NCI-H1417 (cell line): ENCODE results near the gene ALDOB.

Experiments
- DNase-seq, 3 experiments: peaks; one replicate each; lab custom pipeline; 2025; lab: John Stamatoyannopoulos, UW

Gene ALDOB

GRCh38 chr9:101421653-101422065 lies 13.9 kb downstream of the ALDOB start:
- no peak for DNase-seq

GRCh38 chr9:101419863-101420262 lies 15.7 kb downstream of the ALDOB start:
- no peak for DNase-seq

- no peak for DNase-seq
These were observed 16.8 kb downstream of the ALDOB start for GRCh38 chr9:101418518-101419430.

GRCh38 chr9:101417977-101418376 lies 17.6 kb downstream of the ALDOB start:
- DNase-seq, result no peak

GRCh38 chr9:101417389-101417788 lies 18.2 kb downstream of the ALDOB start:
- DNase-seq, result no peak

- DNase-seq, result no peak
These were observed 20.0 kb downstream of the ALDOB start for GRCh38 chr9:101415578-101415977.

GRCh38 chr9:101414839-101415238 lies 20.7 kb downstream of the ALDOB start:
- no peak for DNase-seq

GRCh38 chr9:101409079-101409477 lies 26.5 kb downstream of the ALDOB start:
- DNase-seq, result peak in 2 of 3 experiments; percentile 10 to 26

GRCh38 chr9:101408374-101409078 lies 27.0 kb downstream of the ALDOB start:
- DNase-seq, result no peak

- no peak for DNase-seq
These were observed 31.9 kb downstream of the ALDOB start for GRCh38 chr9:101403516-101404285.

- DNase-seq, result no peak
These were observed 35.5 kb downstream of the ALDOB start for GRCh38 chr9:101400120-101400519.

GRCh38 chr9:101399643-101399970 lies 36.0 kb downstream of the ALDOB start:
- no peak for DNase-seq

GRCh38 chr9:101398930-101399642 lies 36.5 kb downstream of the ALDOB start:
- peak in 1 of 3 experiments; percentile 67 for DNase-seq

GRCh38 chr9:101398068-101398929 lies 37.3 kb downstream of the ALDOB start, which contains the start of the genes MRPL50 and ZNF189:
Gene MRPL50 (minus strand): TSS chr9:101398618. CDS start chr9:101398592, 26 bp downstream.
Gene ZNF189 (plus strand): TSS chr9:101398851. CDS start chr9:101399157, 306 bp downstream.
- peak; percentile 92 to 99 (median 98) for DNase-seq

- DNase-seq, result no peak
These were observed 37.9 kb downstream of the ALDOB start for GRCh38 chr9:101397746-101398067.

- no peak for DNase-seq
These were observed 40.9 kb downstream of the ALDOB start for GRCh38 chr9:101394687-101395086.

GRCh38 chr9:101393135-101393534 lies 42.4 kb downstream of the ALDOB start:
- DNase-seq, result no peak

- peak in 2 of 3 experiments; percentile 36 to 61 for DNase-seq
These were observed 47.0 kb downstream of the ALDOB start for GRCh38 chr9:101388507-101388993.

- DNase-seq, result peak; percentile 31 to 82 (median 41)
These were observed 47.6 kb downstream of the ALDOB start for GRCh38 chr9:101387871-101388506.
